IMR-90 (cell line): ENCODE data around the gene S1PR1. TPM values are rescaled to one million over a fixed set of nuclear protein-coding genes. Genes with fewer than 3 reads are reported as not detected.

ENCODE experiments used
- ATAC-seq: fragments of 200-7000 bp; cut with Tn5 transposase; 2 replicates; pipeline ENCODE4 v1.9.1; 2020; ENCODE audit warnings: low read depth, mild to moderate bottlenecking, moderate library complexity
- BruUV-seq: library from RNA; stranded (reverse); fragments of 400-500 nt; replicated peaks from 2 replicates; lab custom pipeline; 2021; lab: Mats Ljungman, UMichigan
- CTCF ChIA-PET: fragments of 300-600 bp; formaldehyde crosslinking; extraction: SDS; loops from one replicate; lab custom pipeline; 2021; ENCODE audit warnings: antibody characterized with exemption; lab: Yijun Ruan, JAX
- POLR2A ChIA-PET: fragments of 300-600 bp; sonication (Branson Sonifier 250); formaldehyde crosslinking; loops from one replicate; lab custom pipeline; 2022; ENCODE audit warnings: antibody characterized with exemption; ENCODE audit not compliant: unreplicated experiment; lab: Charles Lee
- DNase-seq: peaks from one replicate; pipeline ENCODE4 v3.0.0; 2013
- H2AFZ ChIP-seq: replicated peaks from 2 replicates; pipeline ENCODE3; 2013; ENCODE audit warnings: low read length, mild to moderate bottlenecking; ENCODE audit not compliant: poor library complexity
- H2AK5ac ChIP-seq: 2 replicates; pipeline ENCODE4 v1.6.1; 2013; ENCODE audit warnings: low read depth, low read length, inconsistent platforms
- H2AK9ac ChIP-seq: replicated peaks from 2 replicates; pipeline ENCODE3; 2013; ENCODE audit warnings: mild to moderate bottlenecking, low read depth, low read length, moderate library complexity; ENCODE audit not compliant: poor library complexity
- H2BK120ac ChIP-seq: 2 replicates; pipeline ENCODE4 v1.6.1; 2013; ENCODE audit warnings: low read depth, low read length, inconsistent platforms
- H2BK15ac ChIP-seq: 3 replicates; pipeline ENCODE4 v1.6.1; 2013; ENCODE audit warnings: low read depth, low read length, inconsistent platforms
- H2BK20ac ChIP-seq: 2 replicates; pipeline ENCODE4 v1.6.1; 2013; ENCODE audit warnings: low read depth, mild to moderate bottlenecking, inconsistent platforms, low read length, moderate library complexity
- H2BK5ac ChIP-seq: 2 replicates; pipeline ENCODE4 v1.6.1; 2013; ENCODE audit warnings: mild to moderate bottlenecking, low read depth, low read length, inconsistent platforms; ENCODE audit not compliant: poor library complexity, severe bottlenecking
- H3K14ac ChIP-seq: replicated peaks from 2 replicates; pipeline ENCODE4 v1.6.1; 2013; ENCODE audit warnings: low read depth, low read length, inconsistent platforms
- H3K18ac ChIP-seq: 2 replicates; pipeline ENCODE4 v1.6.1; 2013; ENCODE audit warnings: low read depth, low read length, control low read depth
- H3K23ac ChIP-seq: 2 replicates; pipeline ENCODE4 v1.6.1; 2013; ENCODE audit warnings: low read depth, low read length, inconsistent platforms
- H3K27ac ChIP-seq: 2 replicates; pipeline ENCODE4 v1.5.1; 2013; ENCODE audit warnings: mild to moderate bottlenecking, control low read depth, low read length; ENCODE audit not compliant: insufficient read depth
- H3K27me3 ChIP-seq: 2 replicates; pipeline ENCODE4 v1.6.1; 2013; ENCODE audit warnings: low read length; ENCODE audit not compliant: control insufficient read depth, insufficient read depth
- H3K36me3 ChIP-seq: 2 replicates; pipeline ENCODE4 v1.6.1; 2013; ENCODE audit warnings: low read length, mixed read lengths; ENCODE audit not compliant: control insufficient read depth, insufficient read depth
- H3K4ac ChIP-seq: 2 replicates; pipeline ENCODE4 v1.6.1; 2013; ENCODE audit warnings: low read depth, low read length, inconsistent platforms
- H3K4me1 ChIP-seq: 2 replicates; pipeline ENCODE4 v1.6.1; 2013; ENCODE audit warnings: low read length, mixed read lengths; ENCODE audit not compliant: control insufficient read depth, insufficient read depth
- H3K4me2 ChIP-seq: 2 replicates; pipeline ENCODE4 v1.6.1; 2013; ENCODE audit warnings: low read depth, mild to moderate bottlenecking, control low read depth, low read length, moderate library complexity
- H3K4me3 ChIP-seq: 2 replicates; pipeline ENCODE4 v1.5.1; 2013; ENCODE audit warnings: low read depth, mild to moderate bottlenecking, control low read depth, low read length, moderate library complexity; ENCODE audit not compliant: insufficient read depth
- H3K56ac ChIP-seq: 2 replicates; pipeline ENCODE4 v1.6.1; 2013; ENCODE audit warnings: low read length, inconsistent platforms; ENCODE audit not compliant: insufficient read depth; ENCODE audit errors: extremely low read depth
- H3K79me1 ChIP-seq, 2 experiments: 2 replicates each; pipeline ENCODE4 v1.6.1; 2013; ENCODE audit warnings: low read length in 2 of 2, inconsistent platforms in 1 of 2, low read depth in 1 of 2
- H3K9ac ChIP-seq: 2 replicates; pipeline ENCODE4 v1.6.1; 2013; ENCODE audit warnings: low read depth, low read length, control low read depth
- H3K9me1 ChIP-seq: 2 replicates; pipeline ENCODE4 v1.6.1; 2013; ENCODE audit warnings: low read length, inconsistent platforms; ENCODE audit not compliant: insufficient read depth
- H3K9me3 ChIP-seq: 2 replicates; pipeline ENCODE4 v1.6.1; 2013; ENCODE audit warnings: low read length; ENCODE audit not compliant: control insufficient read depth, insufficient read depth
- H4K20me1 ChIP-seq: 2 replicates; pipeline ENCODE4 v1.6.1; 2013; ENCODE audit warnings: low read length, inconsistent platforms; ENCODE audit not compliant: insufficient read depth
- H4K5ac ChIP-seq: 2 replicates; pipeline ENCODE4 v1.6.1; 2013; ENCODE audit warnings: mild to moderate bottlenecking, low read depth, low read length, control low read depth
- H4K8ac ChIP-seq, 2 experiments: 2 replicates each; pipeline ENCODE4 v1.6.1; 2013; ENCODE audit warnings: low read depth in 2 of 2, low read length in 2 of 2, control low read depth in 1 of 2, inconsistent platforms in 1 of 2
- H4K91ac ChIP-seq: 2 replicates; pipeline ENCODE4 v1.6.1; 2013; ENCODE audit warnings: low read depth, low read length, inconsistent platforms; ENCODE audit not compliant: insufficient read depth
- BHLHE40 ChIP-seq: fragments of 150-350 bp; IDR thresholded peaks from 2 replicates; pipeline ENCODE4 v1.6.1; 2016; ENCODE audit warnings: mild to moderate bottlenecking, low read depth, low read length
- CEBPB ChIP-seq: IDR thresholded peaks from 2 replicates; pipeline ENCODE4 v1.6.1; 2012; ENCODE audit warnings: low read depth, low read length, improper control_type of control experiment
- CHD1 ChIP-seq: IDR thresholded peaks from 2 replicates; pipeline ENCODE4 v1.6.1; 2012; ENCODE audit warnings: low read depth, low read length, improper control_type of control experiment
- FOS ChIP-seq: fragments of 150-350 bp; IDR thresholded peaks from 2 replicates; pipeline ENCODE4 v1.6.1; 2016; ENCODE audit warnings: low read depth, low read length
- MAFK ChIP-seq: IDR thresholded peaks from 2 replicates; pipeline ENCODE4 v1.6.1; 2012; ENCODE audit warnings: low read depth, low read length, improper control_type of control experiment
- MAZ ChIP-seq: IDR thresholded peaks from 2 replicates; pipeline ENCODE4 v1.6.1; 2012; ENCODE audit warnings: low read depth, mild to moderate bottlenecking, low read length, improper control_type of control experiment, moderate library complexity, borderline replicate concordance
- MXI1 ChIP-seq: IDR thresholded peaks from 2 replicates; pipeline ENCODE4 v1.6.1; 2012; ENCODE audit warnings: low read depth, mild to moderate bottlenecking, low read length, moderate library complexity, borderline replicate concordance
- NFE2L2 ChIP-seq: fragments of 150-350 bp; IDR thresholded peaks from 2 replicates; pipeline ENCODE4 v1.6.1; 2016; ENCODE audit warnings: low read depth, mild to moderate bottlenecking, low read length
- POLR2A ChIP-seq: IDR thresholded peaks from 2 replicates; pipeline ENCODE4 v1.6.1; 2012; ENCODE audit warnings: mild to moderate bottlenecking, low read depth, low read length
- RAD21 ChIP-seq: IDR thresholded peaks from 2 replicates; pipeline ENCODE4 v1.6.1; 2012; ENCODE audit warnings: low read length, improper control_type of control experiment
- RCOR1 ChIP-seq: IDR thresholded peaks from 2 replicates; pipeline ENCODE4 v1.6.1; 2012; ENCODE audit warnings: mild to moderate bottlenecking, low read length, improper control_type of control experiment; ENCODE audit not compliant: insufficient replicate concordance
- RFX5 ChIP-seq: IDR thresholded peaks from 2 replicates; pipeline ENCODE4 v1.8.0; 2012; ENCODE audit warnings: low read depth, mild to moderate bottlenecking, low read length, moderate library complexity
- SMC3 ChIP-seq: fragments of 150-350 bp; IDR thresholded peaks from 2 replicates; pipeline ENCODE4 v1.6.1; 2016; ENCODE audit warnings: low read depth, mild to moderate bottlenecking, antibody characterized with exemption, low read length, moderate library complexity
- WGBS, 2 experiments: methylation state at CpG; one replicate each; pipeline versions ENCODE4 v1.1.5 to v1.1.7; 2013; ENCODE audit warnings: missing lambda C conversion rate in 2 of 2; ENCODE audit not compliant: insufficient read length in 1 of 2; ENCODE audit errors: extremely low coverage in 2 of 2; 5-methylcytosine and 5-hydroxymethylcytosine counted together
- dilution Hi-C: fragments of 300-500 bp; cut with HindIII; formaldehyde crosslinking; loops from one replicate; pipeline ENCODE4 v1.14.3; 2018; ENCODE audit warnings: low sequenced_read_pairs; ENCODE audit not compliant: unreplicated experiment
- in situ Hi-C: fragments of 300-500 bp; cut with MboI; formaldehyde crosslinking; loops from 3 replicates; pipeline ENCODE4 v1.14.3; 2019; ENCODE audit warnings: low sequenced_read_pairs, inconsistent platforms, mixed read lengths
- intact Hi-C: fragments of 100-400 bp; cut with micrococcal nuclease; formaldehyde crosslinking; loops from 2 replicates; pipeline ENCODE4 v1.10.0; 2022
- polyA plus RNA-seq, 3 experiments: library from polyadenylated mRNA; depleted of rRNA; stranded (reverse); fragments of >200 nt; gene quantifications; 2 replicates each; pipeline ENCODE4 v1.2.3, GENCODE V29; 2012; ENCODE audit warnings: low replicate concordance in 1 of 3
- total RNA-seq: library from RNA; depleted of rRNA; stranded (reverse); fragments of >200 nt; gene quantifications from 2 replicates; pipeline ENCODE4 v1.2.3, GENCODE V29; 2012
- TF ChIP-seq, protein P1 (sequence below): fragments of 150-350 bp; IDR thresholded peaks from 2 replicates; pipeline ENCODE4 v1.6.1; 2017; ENCODE audit warnings: mild to moderate bottlenecking, antibody characterized with exemption, low read length, low read depth
- TF ChIP-seq, protein P2 (sequence below): conservative IDR thresholded peaks from 2 replicates; pipeline ENCODE4 v1.5.1; 2012; ENCODE audit warnings: mild to moderate bottlenecking, low read depth, low read length, improper control_type of control experiment
- TF ChIP-seq, protein P3 (sequence below): fragments of 150-350 bp; IDR thresholded peaks from 2 replicates; pipeline ENCODE4 v1.6.1; 2016; ENCODE audit warnings: low read depth, mild to moderate bottlenecking, low read length, moderate library complexity, borderline replicate concordance

Gene S1PR1
- total and polyA plus RNA-seq, 2 of the 4 experiments (the other 2 are of a cell fraction) = 12.9 to 15.6 TPM

DNA sequence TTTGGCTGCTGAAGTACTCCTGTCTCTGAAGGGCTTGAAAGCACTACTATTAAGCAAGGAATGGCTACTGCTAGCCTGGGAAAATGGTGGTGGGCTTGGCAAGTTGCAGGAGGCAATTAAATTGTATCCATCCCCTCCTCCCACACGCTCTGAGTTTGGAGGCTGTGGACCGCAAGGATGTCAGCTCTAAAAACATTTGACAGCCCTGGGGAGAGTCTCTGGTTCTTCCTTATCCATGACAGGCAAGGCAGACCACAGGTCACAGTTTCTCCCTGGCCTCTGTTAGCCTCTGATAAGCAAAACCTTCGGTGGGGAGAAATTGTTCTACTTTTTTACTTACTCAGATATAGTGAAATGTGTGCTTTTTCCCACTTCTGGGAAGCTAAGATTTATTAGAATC, 46.6 kb downstream of the S1PR1 start:
- no CpG with 5 or more reads among the region's 3 CpGs for WGBS, 2 experiments
- in situ Hi-C loops = no loop called here
- Histone ChIP-seq H4K8ac (no peak overlapping the region), H2AFZ (no peak overlapping the region), H2AK9ac (no peak overlapping the region), H4K20me1 (no peaks in the 10 kb centered on the region), H2BK5ac (no peak overlapping the region), H3K18ac (no peak overlapping the region), H4K5ac (no peak overlapping the region), H3K79me1 (no peaks in the 10 kb centered on the region), H3K56ac (no peak overlapping the region), H3K36me3 (no peaks in the 10 kb centered on the region), H3K4ac (no peak overlapping the region), H3K9me3 (no peaks in the 10 kb centered on the region), H3K14ac (no peak overlapping the region), H4K91ac (no peak overlapping the region), H3K9me1 (no peaks in the 10 kb centered on the region), H2BK120ac (no peak overlapping the region), H3K27ac (no peak overlapping the region), H2AK5ac (no peak overlapping the region), H2BK15ac (no peak overlapping the region), H2BK20ac (no peak overlapping the region), H3K4me2 (no peak overlapping the region), H3K27me3 (peaks cover 28% of the 10 kb centered on the region), H3K4me3 (no peak overlapping the region), H3K23ac (no peak overlapping the region), H3K9ac (no peak overlapping the region), H3K4me1 (peaks cover 2% of the 10 kb centered on the region)
- dilution Hi-C loops = no loop called here
- CTCF ChIA-PET = no interaction called here
- TF ChIP-seq RCOR1 = no peak
- TF ChIP-seq CEBPB = no peak
- TF ChIP-seq BHLHE40 = no peak
- TF ChIP-seq POLR2A = no peak
- TF ChIP-seq MXI1 = no peak
- TF ChIP-seq RFX5 = no peak
- TF ChIP-seq, protein P1, sequence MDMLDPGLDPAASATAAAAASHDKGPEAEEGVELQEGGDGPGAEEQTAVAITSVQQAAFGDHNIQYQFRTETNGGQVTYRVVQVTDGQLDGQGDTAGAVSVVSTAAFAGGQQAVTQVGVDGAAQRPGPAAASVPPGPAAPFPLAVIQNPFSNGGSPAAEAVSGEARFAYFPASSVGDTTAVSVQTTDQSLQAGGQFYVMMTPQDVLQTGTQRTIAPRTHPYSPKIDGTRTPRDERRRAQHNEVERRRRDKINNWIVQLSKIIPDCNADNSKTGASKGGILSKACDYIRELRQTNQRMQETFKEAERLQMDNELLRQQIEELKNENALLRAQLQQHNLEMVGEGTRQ = no peak
- no peak for TF ChIP-seq RAD21
- TF ChIP-seq, protein P2, sequence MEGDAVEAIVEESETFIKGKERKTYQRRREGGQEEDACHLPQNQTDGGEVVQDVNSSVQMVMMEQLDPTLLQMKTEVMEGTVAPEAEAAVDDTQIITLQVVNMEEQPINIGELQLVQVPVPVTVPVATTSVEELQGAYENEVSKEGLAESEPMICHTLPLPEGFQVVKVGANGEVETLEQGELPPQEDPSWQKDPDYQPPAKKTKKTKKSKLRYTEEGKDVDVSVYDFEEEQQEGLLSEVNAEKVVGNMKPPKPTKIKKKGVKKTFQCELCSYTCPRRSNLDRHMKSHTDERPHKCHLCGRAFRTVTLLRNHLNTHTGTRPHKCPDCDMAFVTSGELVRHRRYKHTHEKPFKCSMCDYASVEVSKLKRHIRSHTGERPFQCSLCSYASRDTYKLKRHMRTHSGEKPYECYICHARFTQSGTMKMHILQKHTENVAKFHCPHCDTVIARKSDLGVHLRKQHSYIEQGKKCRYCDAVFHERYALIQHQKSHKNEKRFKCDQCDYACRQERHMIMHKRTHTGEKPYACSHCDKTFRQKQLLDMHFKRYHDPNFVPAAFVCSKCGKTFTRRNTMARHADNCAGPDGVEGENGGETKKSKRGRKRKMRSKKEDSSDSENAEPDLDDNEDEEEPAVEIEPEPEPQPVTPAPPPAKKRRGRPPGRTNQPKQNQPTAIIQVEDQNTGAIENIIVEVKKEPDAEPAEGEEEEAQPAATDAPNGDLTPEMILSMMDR = no peak
- no peak for TF ChIP-seq NFE2L2
- TF ChIP-seq SMC3 = no peak
- TF ChIP-seq, protein P3, sequence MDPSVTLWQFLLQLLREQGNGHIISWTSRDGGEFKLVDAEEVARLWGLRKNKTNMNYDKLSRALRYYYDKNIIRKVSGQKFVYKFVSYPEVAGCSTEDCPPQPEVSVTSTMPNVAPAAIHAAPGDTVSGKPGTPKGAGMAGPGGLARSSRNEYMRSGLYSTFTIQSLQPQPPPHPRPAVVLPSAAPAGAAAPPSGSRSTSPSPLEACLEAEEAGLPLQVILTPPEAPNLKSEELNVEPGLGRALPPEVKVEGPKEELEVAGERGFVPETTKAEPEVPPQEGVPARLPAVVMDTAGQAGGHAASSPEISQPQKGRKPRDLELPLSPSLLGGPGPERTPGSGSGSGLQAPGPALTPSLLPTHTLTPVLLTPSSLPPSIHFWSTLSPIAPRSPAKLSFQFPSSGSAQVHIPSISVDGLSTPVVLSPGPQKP = no peak
- no peak for TF ChIP-seq MAFK
- no peak for TF ChIP-seq FOS
- no peak for TF ChIP-seq MAZ
- TF ChIP-seq CHD1 = no peak
- intact Hi-C loops = no loop called here
- ATAC-seq (no peak), DNase-seq (no peak)
- BruUV-seq = no TSS peak
- POLR2A ChIA-PET = interaction anchor here (0.7 kb wide), 1 partner anchor 270 kb away, joined by 3 read pairs; no protein-coding TSS in a partner anchor
